ENCODE data around the gene MIA.

The MIA gene

GRCh38 chr19:40798683-40799557 lies 23.6 kb downstream of the MIA start, which contains the start of gene EGLN2:
Gene EGLN2 (plus strand): TSS chr19:40799191. CDS start chr19:40800573, 1,382 bp downstream.
- H3K9me3 ChIP-seq (ENCODE audit: low read length), result no peaks in the 10 kb centered on the region
- no peaks in the 10 kb centered on the region for H3K27me3 ChIP-seq (ENCODE audit: insufficient read depth, low read length)
- H2AFZ ChIP-seq (ENCODE audit: low read depth, low read length), result peak within 1 kb of the TSS; percentile 56
- H3K4me3 ChIP-seq (ENCODE audit: low read length), result peak within 1 kb of the TSS; percentile 88
- H3K36me3 ChIP-seq (ENCODE audit: insufficient read depth, low read length), result peaks cover 34% of the 10 kb centered on the region
- H3K4me1 ChIP-seq (ENCODE audit: insufficient read depth, low read length), result peaks cover 40% of the 10 kb centered on the region

DNA sequence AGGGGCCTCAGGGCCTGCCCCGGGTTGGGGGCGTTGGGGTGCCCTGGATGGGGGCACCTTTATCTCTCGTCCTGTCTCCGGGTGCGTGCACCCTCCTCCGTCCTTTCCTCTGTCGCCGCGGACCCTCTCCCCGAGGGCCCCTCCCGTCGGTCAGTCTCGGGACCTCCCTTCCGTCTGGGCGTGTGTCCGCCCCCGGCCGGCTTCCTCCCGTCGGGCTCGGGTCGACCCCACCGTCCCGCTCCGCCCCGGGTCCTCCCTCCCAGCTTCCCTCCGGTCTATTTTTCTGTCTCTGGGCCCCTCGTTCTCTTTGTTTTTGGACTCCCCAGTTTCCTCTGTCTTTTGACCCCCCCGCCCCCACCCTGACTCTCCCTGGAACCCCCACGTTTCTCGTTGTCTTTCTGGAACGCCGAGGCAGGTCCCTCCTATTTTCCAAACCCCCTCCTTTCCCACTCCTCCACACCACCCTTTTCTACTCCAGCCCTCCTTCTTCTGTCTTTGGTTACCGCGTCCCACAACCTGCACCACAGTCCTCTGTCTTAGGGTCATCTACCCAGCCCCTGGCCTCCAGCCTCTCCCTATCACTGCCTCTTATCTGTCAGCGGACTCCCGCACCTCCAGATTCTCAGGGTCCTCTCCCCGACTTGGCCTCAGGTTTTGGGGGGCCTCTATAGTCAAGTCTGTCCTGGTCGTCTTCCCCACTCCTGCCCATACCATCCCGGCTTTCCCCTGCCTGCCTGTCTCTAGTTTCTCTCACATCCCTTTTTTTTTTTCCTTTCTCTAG lies 24.4 kb downstream of the MIA start:
- H3K4me3 ChIP-seq (ENCODE audit: low read length), result peak overlapping the region; percentile 88
- no peaks in the 10 kb centered on the region for H3K27me3 ChIP-seq (ENCODE audit: insufficient read depth, low read length)
- peaks cover 39% of the 10 kb centered on the region for H3K36me3 ChIP-seq (ENCODE audit: insufficient read depth, low read length)
- no peak overlapping the region for H2AFZ ChIP-seq (ENCODE audit: low read depth, low read length)
- H3K4me1 ChIP-seq (ENCODE audit: insufficient read depth, low read length), result peaks cover 45% of the 10 kb centered on the region
- no peaks in the 10 kb centered on the region for H3K9me3 ChIP-seq (ENCODE audit: low read length)

DNA sequence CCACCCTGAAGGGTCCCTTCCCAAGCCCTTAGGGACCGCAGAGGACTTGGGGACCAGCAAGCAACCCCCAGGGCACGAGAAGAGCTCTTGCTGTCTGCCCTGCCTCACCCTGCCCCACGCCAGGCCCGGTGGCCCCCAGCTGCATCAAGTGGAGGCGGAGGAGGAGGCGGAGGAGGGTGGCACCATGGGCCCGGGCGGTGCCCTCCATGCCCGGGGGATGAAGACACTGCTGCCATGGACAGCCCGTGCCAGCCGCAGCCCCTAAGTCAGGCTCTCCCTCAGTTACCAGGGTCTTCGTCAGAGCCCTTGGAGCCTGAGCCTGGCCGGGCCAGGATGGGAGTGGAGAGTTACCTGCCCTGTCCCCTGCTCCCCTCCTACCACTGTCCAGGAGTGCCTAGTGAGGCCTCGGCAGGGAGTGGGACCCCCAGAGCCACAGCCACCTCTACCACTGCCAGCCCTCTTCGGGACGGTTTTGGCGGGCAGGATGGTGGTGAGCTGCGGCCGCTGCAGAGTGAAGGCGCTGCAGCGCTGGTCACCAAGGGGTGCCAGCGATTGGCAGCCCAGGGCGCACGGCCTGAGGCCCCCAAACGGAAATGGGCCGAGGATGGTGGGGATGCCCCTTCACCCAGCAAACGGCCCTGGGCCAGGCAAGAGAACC lies 25.1 kb downstream of the MIA start:
- H2AFZ ChIP-seq (ENCODE audit: low read depth, low read length), result no peak overlapping the region
- peaks cover 53% of the 10 kb centered on the region for H3K4me1 ChIP-seq (ENCODE audit: insufficient read depth, low read length)
- peak overlapping the region; percentile 88 for H3K4me3 ChIP-seq (ENCODE audit: low read length)
- no peaks in the 10 kb centered on the region for H3K27me3 ChIP-seq (ENCODE audit: insufficient read depth, low read length)
- H3K36me3 ChIP-seq (ENCODE audit: insufficient read depth, low read length), result peaks cover 44% of the 10 kb centered on the region
- no peaks in the 10 kb centered on the region for H3K9me3 ChIP-seq (ENCODE audit: low read length)

GRCh38 chr19:40800997-40801377 lies 25.7 kb downstream of the MIA start:
- no peak overlapping the region for H2AFZ ChIP-seq (ENCODE audit: low read depth, low read length)
- no peak overlapping the region for H3K4me3 ChIP-seq (ENCODE audit: low read length)
- H3K4me1 ChIP-seq (ENCODE audit: insufficient read depth, low read length), result peaks cover 57% of the 10 kb centered on the region
- H3K36me3 ChIP-seq (ENCODE audit: insufficient read depth, low read length), result peaks cover 44% of the 10 kb centered on the region
- H3K9me3 ChIP-seq (ENCODE audit: low read length), result no peaks in the 10 kb centered on the region
- H3K27me3 ChIP-seq (ENCODE audit: insufficient read depth, low read length), result no peaks in the 10 kb centered on the region

- Histone ChIP-seq H3K27me3 (ENCODE audit: insufficient read depth, low read length) (no peaks in the 10 kb centered on the region), H3K4me3 (ENCODE audit: low read length) (peak overlapping the region; percentile 1), H3K4me1 (ENCODE audit: insufficient read depth, low read length) (peaks cover 63% of the 10 kb centered on the region), H3K36me3 (ENCODE audit: insufficient read depth, low read length) (peaks cover 44% of the 10 kb centered on the region), H3K9me3 (ENCODE audit: low read length) (no peaks in the 10 kb centered on the region), H2AFZ (ENCODE audit: low read depth, low read length) (no peak overlapping the region)
These were observed 26.3 kb downstream of the MIA start for GRCh38 chr19:40801426-40802299.

- Histone ChIP-seq H2AFZ (ENCODE audit: low read depth, low read length) (no peak overlapping the region), H3K4me1 (ENCODE audit: insufficient read depth, low read length) (peaks cover 69% of the 10 kb centered on the region), H3K27me3 (ENCODE audit: insufficient read depth, low read length) (no peaks in the 10 kb centered on the region), H3K9me3 (ENCODE audit: low read length) (no peaks in the 10 kb centered on the region), H3K36me3 (ENCODE audit: insufficient read depth, low read length) (peaks cover 49% of the 10 kb centered on the region), H3K4me3 (ENCODE audit: low read length) (no peak overlapping the region)
These were observed 27.2 kb downstream of the MIA start for GRCh38 chr19:40802300-40803169.

DNA sequence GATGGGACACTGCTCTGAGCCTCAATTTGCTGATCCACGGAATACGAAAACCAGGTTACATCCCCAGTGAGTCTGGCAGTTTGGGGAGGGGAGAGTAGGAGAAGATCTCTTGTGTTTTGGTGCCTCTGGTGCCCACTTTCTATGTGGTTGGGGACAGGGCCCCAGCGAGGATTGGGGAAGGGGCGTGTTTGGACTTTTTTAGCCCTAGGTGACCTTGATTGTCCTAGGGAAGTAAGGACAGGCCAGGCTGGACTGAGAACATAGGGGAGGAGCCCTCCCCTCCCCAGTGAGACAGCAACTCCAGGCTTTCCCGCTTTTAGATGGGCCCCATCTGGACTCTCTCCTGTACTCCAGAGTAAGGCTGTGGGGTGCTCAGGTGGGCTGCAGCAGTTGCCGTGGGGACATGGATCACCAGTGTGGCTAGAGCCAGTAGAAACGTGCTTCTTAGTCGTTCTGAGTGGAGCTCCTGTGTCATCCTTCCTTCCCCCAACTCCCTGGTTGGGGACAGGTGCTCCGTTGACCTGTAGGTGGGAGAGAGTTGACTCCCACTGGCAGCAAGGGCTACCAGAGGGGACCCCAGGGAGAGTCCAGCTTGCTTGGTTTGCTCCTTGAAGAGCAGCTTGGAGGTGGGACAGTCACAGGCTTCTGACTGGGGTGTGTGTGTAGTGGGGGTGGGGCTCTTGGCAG lies 28.0 kb downstream of the MIA start:
- H3K9me3 ChIP-seq (ENCODE audit: low read length), result no peaks in the 10 kb centered on the region
- H3K4me3 ChIP-seq (ENCODE audit: low read length), result no peak overlapping the region
- H3K27me3 ChIP-seq (ENCODE audit: insufficient read depth, low read length), result no peaks in the 10 kb centered on the region
- H3K4me1 ChIP-seq (ENCODE audit: insufficient read depth, low read length), result peaks cover 70% of the 10 kb centered on the region
- H2AFZ ChIP-seq (ENCODE audit: low read depth, low read length), result no peak overlapping the region
- peaks cover 57% of the 10 kb centered on the region for H3K36me3 ChIP-seq (ENCODE audit: insufficient read depth, low read length)

GRCh38 chr19:40803857-40804782 lies 28.8 kb downstream of the MIA start:
- H3K4me1 ChIP-seq (ENCODE audit: insufficient read depth, low read length), result peaks cover 70% of the 10 kb centered on the region
- peaks cover 63% of the 10 kb centered on the region for H3K36me3 ChIP-seq (ENCODE audit: insufficient read depth, low read length)

GRCh38 chr19:40804783-40805242 lies 29.5 kb downstream of the MIA start:
- H3K9me3 ChIP-seq (ENCODE audit: low read length), result no peaks in the 10 kb centered on the region
- H3K4me1 ChIP-seq (ENCODE audit: insufficient read depth, low read length), result peaks cover 70% of the 10 kb centered on the region
- no peaks in the 10 kb centered on the region for H3K27me3 ChIP-seq (ENCODE audit: insufficient read depth, low read length)
- H2AFZ ChIP-seq (ENCODE audit: low read depth, low read length), result no peak overlapping the region
- no peak overlapping the region for H3K4me3 ChIP-seq (ENCODE audit: low read length)
- H3K36me3 ChIP-seq (ENCODE audit: insufficient read depth, low read length), result peaks cover 67% of the 10 kb centered on the region

More at GRCh38 chr19:40803857-40804782, 28.8 kb downstream of the MIA start:
- Histone ChIP-seq H3K9me3 (ENCODE audit: low read length) (no peaks in the 10 kb centered on the region), H2AFZ (ENCODE audit: low read depth, low read length) (no peak overlapping the region), H3K27me3 (ENCODE audit: insufficient read depth, low read length) (no peaks in the 10 kb centered on the region), H3K4me3 (ENCODE audit: low read length) (no peak overlapping the region)

- Histone ChIP-seq H3K36me3 (ENCODE audit: insufficient read depth, low read length) (peaks cover 68% of the 10 kb centered on the region), H3K4me1 (ENCODE audit: insufficient read depth, low read length) (peaks cover 64% of the 10 kb centered on the region), H3K9me3 (ENCODE audit: low read length) (no peaks in the 10 kb centered on the region), H3K27me3 (ENCODE audit: insufficient read depth, low read length) (no peaks in the 10 kb centered on the region), H2AFZ (ENCODE audit: low read depth, low read length) (no peak overlapping the region), H3K4me3 (ENCODE audit: low read length) (no peak overlapping the region)
These were observed 30.0 kb downstream of the MIA start for GRCh38 chr19:40805258-40805868.
